ENCODE measurements around the gene RAD51B.
"Not testable (repeated sequence)": the region's sequence is repeated elsewhere in the genome, so short reads cannot be mapped to it uniquely, and the experiment has no call there.

The RAD51B gene

DNA sequence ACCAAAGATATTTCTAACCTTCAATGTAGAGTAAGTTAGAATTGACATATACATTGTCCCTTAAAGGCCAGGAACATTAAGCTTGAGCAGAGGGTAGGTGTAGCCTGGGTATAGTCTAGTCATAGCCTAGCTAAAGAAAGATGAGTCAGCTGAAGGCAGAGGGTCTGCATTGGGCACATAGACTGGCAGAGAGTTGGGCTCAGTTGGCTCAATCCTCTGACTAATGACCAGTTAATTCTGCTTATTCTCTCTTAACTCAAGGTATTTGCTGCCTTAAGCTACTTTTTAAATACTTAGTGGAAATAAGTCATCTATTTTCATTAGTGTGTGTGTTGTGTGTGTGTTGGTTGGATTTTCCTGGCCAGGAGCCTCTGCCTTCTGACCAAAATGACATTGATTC is 467.1 kb downstream of the RAD51B start:
- DNase-seq (ENCODE audit: low read depth, low spot score): no peak
- Histone ChIP-seq H3K4me3 (ENCODE audit: insufficient read length, low read depth) (no peak overlapping the region), H3K9me3 (ENCODE audit: insufficient read depth, low read length) (no peaks in the 10 kb centered on the region), H3K9ac (ENCODE audit: insufficient read length, low read depth) (no peak overlapping the region), H3K4me1 (ENCODE audit: insufficient read depth, insufficient read length) (peaks cover 4% of the 10 kb centered on the region), H3K27me3 (ENCODE audit: insufficient read depth, insufficient read length) (no peaks in the 10 kb centered on the region), H3K36me3 (ENCODE audit: insufficient read depth, insufficient read length, low read length) (no peaks in the 10 kb centered on the region)
- no peak for TF ChIP-seq YY1 (IDR thresholded peaks at IDR 0.05; ENCODE audit: insufficient read depth, insufficient read length)
- no peak for TF ChIP-seq ZNF274 (IDR thresholded peaks at IDR 0.05; ENCODE audit: low read depth, low read length)
- TF ChIP-seq SUZ12 (IDR thresholded peaks at IDR 0.05; ENCODE audit: extremely low read depth, insufficient read depth, insufficient read length): no peak

DNA sequence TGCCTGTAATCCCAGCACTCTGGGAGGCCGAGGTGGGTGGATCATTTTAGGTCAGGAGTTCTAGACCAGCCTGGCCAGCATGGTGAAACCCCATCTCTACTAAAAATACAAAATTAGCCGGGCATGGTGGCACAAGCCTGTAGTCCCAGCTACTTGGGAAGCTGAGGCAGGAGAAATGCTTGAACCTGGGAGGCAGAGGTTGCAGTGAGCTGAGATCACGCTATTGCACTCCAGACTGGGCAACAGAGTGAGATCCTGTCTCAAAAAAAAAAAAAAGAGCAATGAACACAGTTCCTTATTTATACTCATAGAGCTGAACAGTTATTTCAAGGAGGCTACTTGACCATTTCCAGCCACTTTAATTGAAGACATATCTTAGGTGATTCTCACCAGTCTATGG is 469.9 kb downstream of the RAD51B start:
- not testable (repeated sequence) for H3K27me3 ChIP-seq (ENCODE audit: insufficient read depth, insufficient read length); H3K9me3 ChIP-seq (ENCODE audit: insufficient read depth, low read length); DNase-seq (ENCODE audit: low read depth, low spot score); H3K4me3 ChIP-seq (ENCODE audit: insufficient read length, low read depth); H3K4me1 ChIP-seq (ENCODE audit: insufficient read depth, insufficient read length); H3K9ac ChIP-seq (ENCODE audit: insufficient read length, low read depth); H3K36me3 ChIP-seq (ENCODE audit: insufficient read depth, insufficient read length, low read length)

DNA sequence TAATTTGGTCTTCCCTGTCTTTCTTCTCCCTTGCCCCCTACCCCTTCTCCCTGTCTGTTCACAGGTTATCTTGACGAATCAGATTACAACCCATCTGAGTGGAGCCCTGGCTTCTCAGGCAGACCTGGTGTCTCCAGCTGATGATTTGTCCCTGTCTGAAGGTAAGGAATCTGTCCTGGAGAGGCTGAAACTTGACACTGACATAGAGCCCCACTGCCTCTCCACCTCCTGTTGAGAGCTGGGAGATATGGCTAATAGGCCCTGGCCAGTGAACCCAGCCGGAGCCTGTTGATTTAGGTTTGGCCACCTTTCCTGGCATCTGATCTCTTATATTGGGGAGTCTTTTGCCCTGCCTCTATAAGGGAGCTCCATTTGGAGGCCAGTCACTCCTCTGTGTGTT is 472.2 kb downstream of the RAD51B start:
- H3K36me3 ChIP-seq (ENCODE audit: insufficient read depth, insufficient read length, low read length): no peaks in the 10 kb centered on the region
- no peak for TF ChIP-seq ZNF274 (IDR thresholded peaks at IDR 0.05; ENCODE audit: low read depth, low read length)
- TF ChIP-seq SUZ12 (IDR thresholded peaks at IDR 0.05; ENCODE audit: extremely low read depth, insufficient read depth, insufficient read length): no peak
- TF ChIP-seq YY1 (IDR thresholded peaks at IDR 0.05; ENCODE audit: insufficient read depth, insufficient read length): no peak
- DNase-seq (ENCODE audit: low read depth, low spot score): peak; percentile 42
- H3K4me3 ChIP-seq (ENCODE audit: insufficient read length, low read depth): no peak overlapping the region
- H3K9me3 ChIP-seq (ENCODE audit: insufficient read depth, low read length): no peaks in the 10 kb centered on the region
- H3K27me3 ChIP-seq (ENCODE audit: insufficient read depth, insufficient read length): no peaks in the 10 kb centered on the region
- H3K4me1 ChIP-seq (ENCODE audit: insufficient read depth, insufficient read length): peaks cover 5% of the 10 kb centered on the region
- no peak overlapping the region for H3K9ac ChIP-seq (ENCODE audit: insufficient read length, low read depth)

DNA sequence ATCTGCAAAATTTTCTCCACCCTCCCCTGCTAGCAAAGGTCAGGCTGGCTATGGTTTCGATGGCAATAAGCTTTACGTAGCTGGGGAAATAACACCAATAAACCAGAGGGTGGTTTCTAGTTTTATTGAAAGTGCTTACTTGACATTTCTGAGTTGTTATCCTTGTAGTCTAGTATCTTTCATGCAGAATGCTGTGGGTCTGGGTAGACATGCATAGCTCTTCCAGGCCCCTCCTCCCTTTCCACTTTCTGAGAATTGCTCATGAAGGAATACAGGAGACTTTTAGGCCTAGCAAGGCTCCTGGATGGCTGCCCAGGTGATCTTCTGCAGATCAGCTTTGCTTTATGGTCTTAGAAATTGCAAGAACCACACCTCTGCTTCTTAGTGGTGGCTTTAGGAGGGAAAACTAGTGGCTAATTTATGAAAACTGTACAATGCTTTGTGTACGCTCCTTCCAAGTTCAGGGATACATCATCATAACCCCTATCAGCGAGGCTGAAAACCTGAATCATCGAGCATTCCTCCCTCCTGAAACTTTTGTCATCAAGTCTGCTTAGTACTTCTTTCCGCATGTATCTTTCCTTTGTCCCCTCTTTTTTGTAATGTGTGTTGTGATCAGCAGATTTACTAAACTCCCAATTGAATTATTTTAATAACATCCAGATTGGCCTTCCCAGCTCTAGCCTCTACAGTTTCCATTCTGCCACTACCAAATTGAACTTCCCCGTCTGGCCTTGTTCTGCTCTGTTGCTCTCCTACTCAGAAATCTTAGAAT is 473.0 kb downstream of the RAD51B start:
- H3K9me3 ChIP-seq (ENCODE audit: insufficient read depth, low read length): no peaks in the 10 kb centered on the region
- H3K9ac ChIP-seq (ENCODE audit: insufficient read length, low read depth): no peak overlapping the region
- no peak for DNase-seq (ENCODE audit: low read depth, low spot score)
- peaks cover 5% of the 10 kb centered on the region for H3K4me1 ChIP-seq (ENCODE audit: insufficient read depth, insufficient read length)
- TF ChIP-seq ZNF274 (IDR thresholded peaks at IDR 0.05; ENCODE audit: low read depth, low read length): no peak
- no peak for TF ChIP-seq SUZ12 (IDR thresholded peaks at IDR 0.05; ENCODE audit: extremely low read depth, insufficient read depth, insufficient read length)
- TF ChIP-seq YY1 (IDR thresholded peaks at IDR 0.05; ENCODE audit: insufficient read depth, insufficient read length): no peak
- no peaks in the 10 kb centered on the region for H3K27me3 ChIP-seq (ENCODE audit: insufficient read depth, insufficient read length)
- H3K4me3 ChIP-seq (ENCODE audit: insufficient read length, low read depth): no peak overlapping the region
- no peaks in the 10 kb centered on the region for H3K36me3 ChIP-seq (ENCODE audit: insufficient read depth, insufficient read length, low read length)

DNA sequence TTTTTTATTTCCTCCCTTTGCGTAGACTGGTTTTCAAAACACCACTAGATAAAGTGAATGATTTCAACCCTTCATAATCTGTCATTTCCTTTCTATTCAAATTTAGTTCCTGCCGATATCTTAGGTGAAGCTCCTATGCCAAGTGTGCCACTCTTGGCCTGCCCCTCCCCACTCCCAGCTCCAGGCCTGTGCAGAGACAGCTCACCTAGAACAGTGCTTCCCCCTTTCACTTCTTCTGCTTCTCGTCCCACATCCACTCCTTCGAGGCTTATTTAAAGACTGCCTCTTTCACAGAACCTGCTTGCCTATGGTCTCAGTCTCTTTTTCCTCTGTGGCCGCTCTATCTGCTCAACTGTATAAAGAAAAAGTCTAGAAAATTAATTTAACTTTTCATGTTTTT is 473.8 kb downstream of the RAD51B start:
- H3K9ac ChIP-seq (ENCODE audit: insufficient read length, low read depth): no peak overlapping the region
- no peak for DNase-seq (ENCODE audit: low read depth, low spot score)

DNA sequence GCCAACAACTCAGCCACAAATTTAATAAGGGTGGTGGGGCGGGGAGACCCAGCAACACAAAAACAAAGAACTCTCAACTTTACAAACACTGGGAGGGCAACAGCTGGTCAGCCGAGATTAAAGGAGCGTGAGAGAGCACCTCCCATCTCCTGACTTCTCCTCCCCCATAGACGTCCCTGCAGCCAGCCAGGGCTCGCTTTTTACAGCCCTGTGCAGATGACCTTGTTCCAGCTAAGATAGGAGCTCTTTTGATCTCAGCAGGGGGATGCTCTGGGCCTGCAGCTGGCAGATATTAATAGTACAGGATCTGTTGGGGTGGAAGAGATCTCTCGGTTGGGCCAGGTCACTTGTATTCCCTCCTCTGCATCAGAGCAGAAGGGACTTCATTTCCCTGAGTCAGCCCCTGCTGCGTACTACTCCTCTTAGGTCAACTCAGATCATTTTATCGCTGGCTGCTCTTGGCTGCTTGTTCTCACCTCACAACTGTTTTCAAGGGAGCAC is 475.8 kb downstream of the RAD51B start:
- no peak for DNase-seq (ENCODE audit: low read depth, low spot score)
- Histone ChIP-seq H3K36me3 (ENCODE audit: insufficient read depth, insufficient read length, low read length) (no peaks in the 10 kb centered on the region), H3K4me3 (ENCODE audit: insufficient read length, low read depth) (no peak overlapping the region), H3K4me1 (ENCODE audit: insufficient read depth, insufficient read length) (peaks cover 5% of the 10 kb centered on the region), H3K27me3 (ENCODE audit: insufficient read depth, insufficient read length) (no peaks in the 10 kb centered on the region), H3K9me3 (ENCODE audit: insufficient read depth, low read length) (peaks cover 17% of the 10 kb centered on the region; the same call in 1 of the 2 replicates), H3K9ac (ENCODE audit: insufficient read length, low read depth) (no peak overlapping the region)
- TF ChIP-seq SUZ12 (IDR thresholded peaks at IDR 0.05; ENCODE audit: extremely low read depth, insufficient read depth, insufficient read length): no peak
- no peak for TF ChIP-seq YY1 (IDR thresholded peaks at IDR 0.05; ENCODE audit: insufficient read depth, insufficient read length)
- TF ChIP-seq ZNF274 (IDR thresholded peaks at IDR 0.05; ENCODE audit: low read depth, low read length): no peak

More for the DNA sequence above, 473.8 kb downstream of the RAD51B start:
- H3K27me3 ChIP-seq (ENCODE audit: insufficient read depth, insufficient read length): no peaks in the 10 kb centered on the region
- H3K4me1 ChIP-seq (ENCODE audit: insufficient read depth, insufficient read length): peaks cover 5% of the 10 kb centered on the region
- TF ChIP-seq YY1 (IDR thresholded peaks at IDR 0.05; ENCODE audit: insufficient read depth, insufficient read length) (no peak), SUZ12 (IDR thresholded peaks at IDR 0.05; ENCODE audit: extremely low read depth, insufficient read depth, insufficient read length) (no peak), ZNF274 (IDR thresholded peaks at IDR 0.05; ENCODE audit: low read depth, low read length) (no peak)
- H3K4me3 ChIP-seq (ENCODE audit: insufficient read length, low read depth): no peak overlapping the region
- peaks cover 2% of the 10 kb centered on the region; the same call in 1 of the 2 replicates for H3K9me3 ChIP-seq (ENCODE audit: insufficient read depth, low read length)
- no peaks in the 10 kb centered on the region for H3K36me3 ChIP-seq (ENCODE audit: insufficient read depth, insufficient read length, low read length)

DNA sequence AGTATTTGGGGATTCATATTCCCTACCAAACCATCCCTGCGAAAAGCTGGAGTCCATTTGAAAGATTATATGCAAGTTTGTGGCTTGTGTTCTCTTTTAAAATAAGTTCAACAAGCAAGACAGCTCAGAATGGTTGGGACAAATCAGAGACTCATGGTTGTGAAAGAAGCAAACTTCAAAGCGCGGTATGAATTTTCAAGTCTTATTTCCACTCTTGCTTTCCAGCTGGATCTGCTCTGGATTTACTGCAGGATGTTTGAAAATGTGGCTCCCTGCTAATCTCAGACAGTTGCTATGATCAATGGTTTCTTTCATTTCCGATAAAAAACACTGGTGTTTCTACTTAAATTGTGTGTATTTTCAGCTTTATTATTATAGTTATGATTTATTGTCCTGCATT is 477.5 kb downstream of the RAD51B start:
- Histone ChIP-seq H3K27me3 (ENCODE audit: insufficient read depth, insufficient read length) (no peaks in the 10 kb centered on the region), H3K9ac (ENCODE audit: insufficient read length, low read depth) (no peak overlapping the region), H3K4me1 (ENCODE audit: insufficient read depth, insufficient read length) (peaks cover 5% of the 10 kb centered on the region), H3K4me3 (ENCODE audit: insufficient read length, low read depth) (no peak overlapping the region), H3K36me3 (ENCODE audit: insufficient read depth, insufficient read length, low read length) (no peaks in the 10 kb centered on the region), H3K9me3 (ENCODE audit: insufficient read depth, low read length) (peaks cover 17% of the 10 kb centered on the region; the same call in 1 of the 2 replicates)
- no peak for DNase-seq (ENCODE audit: low read depth, low spot score)
- no peak for TF ChIP-seq SUZ12 (IDR thresholded peaks at IDR 0.05; ENCODE audit: extremely low read depth, insufficient read depth, insufficient read length)
- no peak for TF ChIP-seq ZNF274 (IDR thresholded peaks at IDR 0.05; ENCODE audit: low read depth, low read length)
- TF ChIP-seq YY1 (IDR thresholded peaks at IDR 0.05; ENCODE audit: insufficient read depth, insufficient read length): no peak
